Loucy (cell line): ENCODE data around the gene LPAR3.
A peak's percentile ranks its signal among the peaks of the same experiment; 100 is the strongest.

Experiments used
- H2AFZ ChIP-seq: fragments of 200-600 bp; sonication (generic); 2 replicates; pipeline ENCODE4 v1.6.0; 2016; ENCODE audit warnings: antibody characterized with exemption, mild to moderate bottlenecking, low read length, moderate library complexity
- H3F3A ChIP-seq: fragments of 200-600 bp; 2 replicates; pipeline ENCODE4 v1.6.0; 2016; ENCODE audit warnings: antibody characterized with exemption, low read depth, mild to moderate bottlenecking
- H3K27me3 ChIP-seq: fragments of 200-600 bp; sonication (generic); 2 replicates; pipeline ENCODE4 v1.6.1; 2014; ENCODE audit warnings: low read length, mild to moderate bottlenecking; ENCODE audit not compliant: insufficient read depth, poor library complexity, severe bottlenecking
- H3K36me3 ChIP-seq: fragments of 200-600 bp; sonication (generic); 2 replicates; pipeline ENCODE4 v1.6.1; 2016; ENCODE audit warnings: low read length; ENCODE audit not compliant: insufficient read depth
- H3K4me1 ChIP-seq: fragments of 200-600 bp; sonication (generic); 2 replicates; pipeline ENCODE4 v1.5.1; 2014; ENCODE audit warnings: low read length, mild to moderate bottlenecking; ENCODE audit not compliant: insufficient read depth, poor library complexity, severe bottlenecking
- H3K4me2 ChIP-seq: fragments of 200-600 bp; sonication (generic); 2 replicates; pipeline ENCODE4 v1.6.0; 2014; ENCODE audit warnings: antibody characterized with exemption, low read length, low read depth, mild to moderate bottlenecking; ENCODE audit not compliant: poor library complexity, severe bottlenecking
- H3K4me3 ChIP-seq: fragments of 200-600 bp; sonication (generic); 2 replicates; pipeline ENCODE4 v1.5.1; 2014; ENCODE audit warnings: low read length, mild to moderate bottlenecking, mixed read lengths; ENCODE audit not compliant: poor library complexity, severe bottlenecking
- H3K79me2 ChIP-seq: fragments of 200-600 bp; sonication (generic); 2 replicates; pipeline ENCODE4 v1.6.1; 2014; ENCODE audit warnings: low read length; ENCODE audit not compliant: insufficient read depth
- H3K9ac ChIP-seq: fragments of 200-600 bp; sonication (generic); 2 replicates; pipeline ENCODE4 v1.6.0; 2014; ENCODE audit warnings: mild to moderate bottlenecking, low read depth, low read length, moderate library complexity; ENCODE audit not compliant: poor library complexity, severe bottlenecking
- H3K9me2 ChIP-seq: fragments of 200-600 bp; sonication (generic); replicated peaks from 2 replicates; pipeline ENCODE4 v1.6.1; 2016; ENCODE audit warnings: low read depth, low read length, mixed read lengths
- H3K9me3 ChIP-seq: fragments of 200-600 bp; sonication (generic); 2 replicates; pipeline ENCODE4 v1.6.1; 2014; ENCODE audit warnings: mild to moderate bottlenecking, antibody characterized with exemption, low read length, low read depth; ENCODE audit not compliant: insufficient read depth
- H4K20me1 ChIP-seq: fragments of 200-600 bp; sonication (generic); 2 replicates; pipeline ENCODE4 v1.6.0; 2014; ENCODE audit warnings: antibody characterized with exemption, low read length, mild to moderate bottlenecking; ENCODE audit not compliant: insufficient read depth, poor library complexity, severe bottlenecking
- EZH2phosphoT487 ChIP-seq: fragments of 200-600 bp; IDR thresholded peaks from 2 replicates; pipeline ENCODE4 v1.6.1; 2018; ENCODE audit warnings: antibody characterized with exemption, mild to moderate bottlenecking, moderate library complexity, borderline replicate concordance
- TF ChIP-seq, protein P1 (sequence below): fragments of 200-600 bp; sonication (generic); conservative IDR thresholded peaks from 2 replicates; pipeline ENCODE4 v1.5.1; 2014; ENCODE audit warnings: mild to moderate bottlenecking, antibody characterized with exemption, low read length

The LPAR3 gene

DNA sequence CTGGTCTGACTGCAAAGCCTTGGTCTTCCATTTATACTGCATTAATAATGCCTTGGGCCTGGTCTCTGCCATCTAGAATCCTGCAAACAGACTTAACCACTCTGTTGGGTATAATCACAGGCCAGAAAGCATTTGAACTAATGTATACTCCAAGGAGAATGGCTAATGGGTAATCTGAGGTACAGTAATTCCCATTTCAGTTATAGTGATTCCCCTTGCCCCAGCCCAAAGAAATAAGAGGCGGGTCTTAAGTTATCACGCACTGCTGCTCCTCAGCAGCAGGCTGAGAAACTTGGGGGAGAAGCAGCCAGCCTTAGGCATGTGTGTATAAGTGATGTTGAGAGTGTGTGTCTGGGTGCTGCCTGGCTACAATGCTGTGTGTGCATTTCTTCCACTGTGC is 2.4 kb downstream of the LPAR3 start:
- Histone ChIP-seq H3K9me2 (no peaks in the 10 kb centered on the region), H3K9me3 (no peaks in the 10 kb centered on the region), H3K27me3 (no peaks in the 10 kb centered on the region), H2AFZ (peak overlapping the region; percentile 87), H3K4me1 (no peaks in the 10 kb centered on the region), H4K20me1 (no peaks in the 10 kb centered on the region), H3K9ac (no peak overlapping the region), H3K4me3 (no peak overlapping the region), H3K4me2 (no peak overlapping the region), H3K36me3 (no peaks in the 10 kb centered on the region), H3K79me2 (no peaks in the 10 kb centered on the region), H3F3A (no peaks in the 10 kb centered on the region)
- TF ChIP-seq EZH2phosphoT487 = no peak
- TF ChIP-seq, protein P1, sequence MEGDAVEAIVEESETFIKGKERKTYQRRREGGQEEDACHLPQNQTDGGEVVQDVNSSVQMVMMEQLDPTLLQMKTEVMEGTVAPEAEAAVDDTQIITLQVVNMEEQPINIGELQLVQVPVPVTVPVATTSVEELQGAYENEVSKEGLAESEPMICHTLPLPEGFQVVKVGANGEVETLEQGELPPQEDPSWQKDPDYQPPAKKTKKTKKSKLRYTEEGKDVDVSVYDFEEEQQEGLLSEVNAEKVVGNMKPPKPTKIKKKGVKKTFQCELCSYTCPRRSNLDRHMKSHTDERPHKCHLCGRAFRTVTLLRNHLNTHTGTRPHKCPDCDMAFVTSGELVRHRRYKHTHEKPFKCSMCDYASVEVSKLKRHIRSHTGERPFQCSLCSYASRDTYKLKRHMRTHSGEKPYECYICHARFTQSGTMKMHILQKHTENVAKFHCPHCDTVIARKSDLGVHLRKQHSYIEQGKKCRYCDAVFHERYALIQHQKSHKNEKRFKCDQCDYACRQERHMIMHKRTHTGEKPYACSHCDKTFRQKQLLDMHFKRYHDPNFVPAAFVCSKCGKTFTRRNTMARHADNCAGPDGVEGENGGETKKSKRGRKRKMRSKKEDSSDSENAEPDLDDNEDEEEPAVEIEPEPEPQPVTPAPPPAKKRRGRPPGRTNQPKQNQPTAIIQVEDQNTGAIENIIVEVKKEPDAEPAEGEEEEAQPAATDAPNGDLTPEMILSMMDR = no peak

DNA sequence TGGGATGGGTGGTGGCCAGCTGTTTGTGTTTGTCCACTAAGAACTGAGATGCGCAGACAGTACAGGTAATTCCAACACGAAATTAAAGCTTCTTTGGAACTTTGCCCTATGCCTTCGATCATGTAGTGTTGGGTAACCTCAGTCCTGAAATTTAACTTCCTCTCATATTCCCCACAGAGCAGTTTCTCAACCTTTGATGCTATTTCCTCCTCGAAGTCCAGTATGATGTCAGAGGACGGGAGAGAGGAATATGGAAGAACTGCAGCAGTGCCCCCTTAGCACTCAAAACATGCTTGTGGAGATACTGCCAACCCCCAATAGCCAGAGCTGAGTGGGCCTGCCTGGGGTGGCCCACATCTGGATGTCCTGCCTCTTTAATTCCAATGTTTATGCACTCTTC is 3.6 kb downstream of the LPAR3 start:
- Histone ChIP-seq H2AFZ (no peak overlapping the region), H3K4me1 (no peaks in the 10 kb centered on the region), H4K20me1 (no peaks in the 10 kb centered on the region), H3K4me3 (no peak overlapping the region), H3K4me2 (no peak overlapping the region), H3K9me3 (no peaks in the 10 kb centered on the region), H3F3A (no peaks in the 10 kb centered on the region), H3K27me3 (no peaks in the 10 kb centered on the region), H3K79me2 (no peaks in the 10 kb centered on the region), H3K9me2 (no peaks in the 10 kb centered on the region), H3K36me3 (no peaks in the 10 kb centered on the region), H3K9ac (no peak overlapping the region)
- TF ChIP-seq EZH2phosphoT487 = no peak
- TF ChIP-seq, protein P1 = no peak

DNA sequence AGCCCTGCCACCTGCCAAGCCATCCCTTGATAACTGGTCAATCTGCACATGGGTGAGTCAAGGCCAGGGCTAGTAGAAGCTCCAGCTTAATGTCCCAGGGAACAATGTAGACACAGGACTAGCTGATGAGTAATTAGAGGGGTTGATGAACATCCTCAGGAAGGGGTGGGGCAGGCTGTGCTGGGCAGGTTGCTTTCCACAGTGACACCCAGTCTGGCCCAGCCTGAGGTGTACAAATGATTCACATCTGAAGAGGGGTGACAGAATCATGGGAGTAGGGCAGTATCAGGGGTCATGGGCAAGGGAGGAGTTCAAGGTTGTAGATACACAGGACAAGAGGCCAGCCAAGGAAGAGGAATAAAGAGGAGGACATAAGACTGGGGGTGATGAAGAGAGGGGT is 4.3 kb downstream of the LPAR3 start:
- no peaks in the 10 kb centered on the region for H3K4me1 ChIP-seq
- no peaks in the 10 kb centered on the region for H3K27me3 ChIP-seq
- H3K9me2 ChIP-seq = no peaks in the 10 kb centered on the region
- no peak overlapping the region for H3K4me2 ChIP-seq
- no peak for TF ChIP-seq EZH2phosphoT487
- TF ChIP-seq, protein P1 = no peak
- no peak overlapping the region for H2AFZ ChIP-seq
- no peaks in the 10 kb centered on the region for H3K36me3 ChIP-seq
- no peak overlapping the region for H3K9ac ChIP-seq
- no peak overlapping the region for H3K4me3 ChIP-seq
- no peaks in the 10 kb centered on the region for H3F3A ChIP-seq
- no peaks in the 10 kb centered on the region for H4K20me1 ChIP-seq
- no peaks in the 10 kb centered on the region for H3K79me2 ChIP-seq
- H3K9me3 ChIP-seq = no peaks in the 10 kb centered on the region
